ELF-1 (cell line): ENCODE measurements around the gene SAPCD1.

Source experiments
- DNase-seq: peaks from one replicate; pipeline ENCODE4 v3.0.0-alpha.2; 2016; ENCODE audit warnings: low read depth, low spot score

SAPCD1 gene

DNA sequence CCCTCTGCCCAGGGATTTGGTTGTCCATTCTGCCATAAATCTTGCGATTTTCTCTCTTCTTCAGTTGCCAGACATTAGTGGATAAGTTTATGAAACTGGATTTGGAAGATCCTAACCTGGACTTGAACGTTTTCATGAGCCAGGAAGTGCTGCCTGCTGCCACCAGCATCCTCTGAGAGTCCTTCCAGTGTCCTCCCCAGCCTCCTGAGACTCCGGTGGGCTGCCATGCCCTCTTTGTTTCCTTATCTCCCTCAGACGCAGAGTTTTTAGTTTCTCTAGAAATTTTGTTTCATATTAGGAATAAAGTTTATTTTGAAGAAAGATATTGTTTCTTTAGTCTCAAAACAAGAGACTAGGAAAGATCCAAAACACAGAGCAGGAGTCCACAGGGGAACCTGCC is at the start of gene SAPCD1:
Gene SAPCD1, plus strand, starts transcription at position 301 of the 400 bp plus-strand sequence. CDS start 399 bp downstream, outside the sequence.
- DNase-seq = no peak

DNA sequence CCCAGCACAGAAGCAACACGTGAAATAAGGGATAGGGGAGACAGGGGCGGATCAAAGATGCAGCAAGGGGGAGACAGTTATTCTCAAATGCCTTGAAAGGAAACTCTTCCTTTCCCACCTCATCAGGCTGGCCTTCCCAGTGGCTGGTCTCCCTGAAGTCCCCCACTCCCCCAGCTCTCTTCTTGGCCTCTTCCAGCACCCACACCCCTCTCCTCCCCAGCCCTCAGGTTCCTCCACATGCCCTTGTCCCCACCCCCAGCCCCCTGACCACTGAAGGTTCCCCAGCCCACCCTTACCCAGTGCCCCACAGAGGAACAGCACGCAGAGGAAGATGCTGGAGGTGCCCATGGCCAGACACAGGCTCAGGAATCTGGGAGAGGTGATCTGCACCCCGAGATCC is 49.0 kb upstream of the SAPCD1 start:
- DNase-seq = no peak

- peak; percentile 80 for DNase-seq
These were observed 48.3 kb upstream of the SAPCD1 start for GRCh38 chr6:31713991-31714684.

- DNase-seq = peak; percentile 18
These were observed 47.2 kb upstream of the SAPCD1 start, which contains the start of gene LY6G6D for GRCh38 chr6:31715022-31715958. LY6G6D (plus strand) TSS chr6:31715348; CDS start chr6:31715356, 8 bp downstream.

DNA sequence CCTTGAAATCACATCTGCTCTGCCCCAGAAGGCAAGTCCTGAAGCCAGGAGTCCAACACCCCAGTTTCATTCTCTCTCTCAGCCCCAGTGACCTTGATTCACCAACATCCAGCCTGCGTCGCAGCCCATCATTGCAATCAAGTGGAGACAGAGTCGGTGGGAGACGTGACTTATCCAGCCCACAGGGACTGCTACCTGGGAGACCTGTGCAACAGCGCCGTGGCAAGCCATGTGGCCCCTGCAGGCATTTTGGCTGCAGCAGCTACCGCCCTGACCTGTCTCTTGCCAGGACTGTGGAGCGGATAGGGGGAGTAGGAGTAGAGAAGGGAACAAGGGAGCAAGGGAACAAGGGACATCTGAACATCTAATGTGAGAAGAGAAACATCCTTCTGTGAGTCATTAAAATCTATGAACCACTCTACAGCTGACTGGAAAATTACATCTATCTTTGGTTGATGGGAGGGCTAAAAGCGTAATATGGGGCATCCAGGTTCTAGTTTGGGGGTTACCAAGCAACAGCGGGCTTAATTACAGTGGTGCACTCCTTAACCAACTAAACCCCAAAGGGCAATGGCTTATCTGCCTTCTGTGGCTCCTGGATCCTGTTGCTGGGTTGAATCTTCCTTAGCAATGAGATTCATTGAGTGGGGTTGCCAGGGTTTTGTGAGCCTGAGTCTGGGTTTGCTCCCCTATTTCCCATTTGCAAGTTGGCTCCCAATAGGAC is 44.8 kb upstream of the SAPCD1 start:
- peak; percentile 77 for DNase-seq

GRCh38 chr6:31718265-31718664 is 44.2 kb upstream of the SAPCD1 start:
- DNase-seq = peak; percentile 84

- no peak for DNase-seq
These were observed 43.5 kb upstream of the SAPCD1 start for GRCh38 chr6:31719001-31719400.

- no peak for DNase-seq
These were observed 42.2 kb upstream of the SAPCD1 start for GRCh38 chr6:31720196-31720770.

DNA sequence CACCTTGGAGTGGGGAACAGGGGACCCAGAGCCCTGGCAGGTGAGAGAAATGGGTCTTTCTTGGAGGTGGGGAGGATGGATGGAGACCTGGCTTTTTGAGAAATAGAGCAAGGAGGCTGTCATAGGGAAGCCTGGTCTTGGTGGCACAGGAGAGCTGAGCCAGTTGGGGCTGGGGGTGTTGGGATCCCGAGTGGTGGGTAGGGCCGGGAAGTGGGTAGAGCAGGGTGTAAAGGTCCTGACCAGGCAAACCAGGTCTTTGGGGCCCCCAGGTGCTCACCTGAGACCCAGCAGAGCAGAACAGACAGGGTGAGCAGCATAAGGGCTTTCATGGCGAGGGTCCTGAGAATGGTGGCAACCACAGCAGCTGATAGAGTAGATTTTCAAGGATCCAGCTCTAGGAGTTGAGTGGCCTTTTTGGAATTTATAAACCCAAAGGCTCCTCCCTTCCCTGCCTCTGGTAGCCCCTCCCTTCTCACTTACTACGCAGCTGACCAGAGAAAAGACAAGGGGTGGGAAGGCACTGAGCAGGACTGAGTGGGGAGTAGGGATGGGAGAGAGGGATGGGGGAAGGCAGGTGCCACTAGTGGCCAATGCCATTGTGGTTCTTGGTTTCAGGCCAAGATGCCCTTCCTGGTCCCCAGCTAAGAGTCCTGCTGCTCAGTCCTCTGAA is 41.0 kb upstream of the SAPCD1 start, which contains the start of gene LY6G6C:
Gene LY6G6C, minus strand, starts transcription at position 396 of the 670 bp plus-strand sequence. Its CDS starts 67 bp downstream, at position 329.
- DNase-seq = no peak

DNA sequence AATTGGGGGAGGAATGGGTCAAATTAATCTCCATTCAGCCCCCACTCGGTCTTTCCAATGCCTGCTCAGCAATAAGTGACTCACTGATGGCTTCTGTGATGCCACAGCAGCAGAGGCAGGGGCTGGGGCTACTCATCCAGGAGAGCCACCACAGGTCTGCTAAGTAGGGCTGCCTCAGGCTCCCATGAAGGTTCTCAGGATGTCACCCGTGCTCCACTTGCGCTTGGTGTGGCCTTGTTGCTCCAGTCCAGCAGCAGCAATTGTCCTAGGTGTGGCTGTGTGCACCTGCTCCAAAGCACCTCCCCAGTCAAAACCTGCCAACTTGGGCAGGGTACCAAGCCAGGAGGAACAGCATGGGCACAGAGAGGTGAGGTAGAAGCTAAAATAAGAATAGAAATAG is 40.3 kb upstream of the SAPCD1 start:
- DNase-seq = no peak

DNA sequence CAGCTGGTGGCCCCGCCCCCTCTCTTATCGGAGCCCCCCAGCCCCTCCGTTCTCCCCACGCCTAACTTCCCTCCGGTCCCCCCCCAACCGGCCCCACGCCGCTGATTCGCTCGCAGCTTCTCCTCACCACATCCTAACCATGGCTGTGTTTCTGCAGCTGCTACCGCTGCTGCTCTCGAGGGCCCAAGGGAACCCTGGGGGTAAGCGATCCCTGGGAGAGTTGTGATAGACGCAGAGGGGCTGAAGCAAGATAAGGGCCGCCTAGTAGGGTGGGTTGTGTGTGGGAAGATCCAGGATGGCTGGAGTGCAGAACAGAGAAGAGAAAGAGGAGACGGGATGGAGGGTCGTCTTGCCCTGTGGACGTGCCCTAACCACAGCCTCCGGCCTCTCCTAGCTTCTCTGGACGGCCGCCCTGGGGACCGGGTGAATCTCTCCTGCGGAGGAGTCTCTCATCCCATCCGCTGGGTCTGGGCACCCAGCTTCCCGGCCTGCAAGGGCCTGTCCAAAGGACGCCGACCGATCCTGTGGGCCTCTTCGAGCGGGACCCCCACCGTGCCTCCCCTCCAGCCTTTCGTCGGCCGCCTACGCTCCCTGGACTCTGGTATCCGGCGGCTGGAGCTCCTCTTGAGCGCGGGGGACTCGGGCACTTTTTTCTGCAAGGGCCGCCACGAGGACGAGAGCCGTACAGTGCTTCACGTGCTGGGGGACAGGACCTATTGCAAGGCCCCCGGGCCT is 39.0 kb upstream of the SAPCD1 start, which contains the start of gene MPIG6B:
Gene MPIG6B, plus strand, starts transcription at position 129 of the 735 bp plus-strand sequence. Its CDS starts 11 bp downstream, at position 140.
- DNase-seq = no peak

- DNase-seq = no peak
These were observed 38.3 kb upstream of the SAPCD1 start for GRCh38 chr6:31723980-31724691.

- no peak for DNase-seq
These were observed 36.7 kb upstream of the SAPCD1 start for GRCh38 chr6:31725502-31726350.

GRCh38 chr6:31727034-31727716 is 35.3 kb upstream of the SAPCD1 start:
- DNase-seq = no peak

- DNase-seq = no peak
These were observed 34.5 kb upstream of the SAPCD1 start for GRCh38 chr6:31727717-31728671.

DNA sequence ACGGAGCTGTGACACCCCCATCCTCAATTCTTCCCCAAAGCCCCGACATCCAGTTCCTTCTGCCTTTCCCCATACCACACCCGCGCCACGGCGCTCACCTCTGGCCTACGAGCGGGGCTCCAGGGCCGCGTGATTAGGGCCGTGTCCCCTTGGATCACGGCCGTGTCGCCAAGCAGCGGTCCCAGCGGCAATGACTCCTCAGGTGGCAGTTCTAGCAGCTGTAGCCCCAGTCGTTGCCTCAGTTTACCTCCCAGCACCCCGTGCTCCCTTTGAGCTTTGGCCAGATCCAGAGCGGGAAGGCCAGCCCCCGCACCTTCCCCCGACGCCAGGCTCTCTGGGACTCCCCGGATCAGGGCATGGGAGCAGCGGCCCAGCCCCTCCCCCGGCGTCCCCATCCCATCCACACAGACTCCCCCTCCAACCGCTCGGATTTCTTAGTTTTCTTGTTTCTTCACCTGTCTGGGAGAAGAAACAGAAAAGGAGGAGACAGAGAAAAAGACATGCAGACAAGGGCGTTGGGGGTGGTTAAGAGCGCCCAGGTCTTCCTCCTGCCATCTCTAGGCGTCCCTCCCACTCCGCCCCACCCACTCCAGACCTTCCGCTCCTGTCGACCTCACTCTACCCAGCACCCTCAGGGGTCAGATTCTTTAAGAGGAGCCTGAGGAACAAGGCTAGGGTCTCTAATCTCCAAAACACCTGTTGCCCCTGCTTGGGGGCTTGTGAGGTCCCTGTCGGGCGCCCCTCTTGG is 33.5 kb upstream of the SAPCD1 start, which contains the start of gene DDAH2:
Gene DDAH2, minus strand, starts transcription at position 533 of the 748 bp plus-strand sequence. Its CDS starts 138 bp downstream, at position 395.
- DNase-seq = no peak
